ENCODE measurements around the gene GEMIN5. TPM values are rescaled to one million over a fixed set of nuclear protein-coding genes. Genes with fewer than 3 reads are reported as not detected.

The GEMIN5 gene
- total RNA-seq, 2 experiments from 2014 or later: 2.7 to 3.7 TPM

- DNase-seq (peak in 2 of 14 experiments; percentile 19 to 30), ATAC-seq (ENCODE audit: poor library complexity) (no peak)
- intact Hi-C loops (cut with DNase I, micrococcal nuclease): loop anchor here in 1 of 2 experiments (5.0 kb wide), 2 partner anchors 178 to 823 kb away; partner anchors contain the start of genes FAM114A2 and MFAP3
- peak overlapping the region; percentile 92 for H3K4me3 Mint-ChIP-seq
- no peak for TF ChIP-seq CTCF (IDR thresholded peaks at IDR 0.05)
- Histone ChIP-seq H3K9me3 (ENCODE audit: control insufficient read depth in 1 of 2, insufficient read depth in 1 of 2, low read length in 2 of 2) (no peaks in the 10 kb centered on the region), H3K36me3 (ENCODE audit: insufficient read depth, low read length) (peaks cover 24% of the 10 kb centered on the region), H3K4me3 (ENCODE audit: low read length) (peak overlapping the region; percentile 73), H3K27me3 (ENCODE audit: control insufficient read depth in 1 of 2, insufficient read depth in 2 of 2, low read length in 2 of 2) (no peaks in the 10 kb centered on the region), H3K27ac (ENCODE audit: low read depth in 1 of 2, low read length in 2 of 2) (peak overlapping the region; percentile 96 to 98), H3K4me1 (ENCODE audit: insufficient read depth, low read length) (peaks cover 34% of the 10 kb centered on the region)
- no peaks in the 10 kb centered on the region for H3K9me3 Mint-ChIP-seq
- ChIA-PET POLR2A (no interaction called here), CTCF (interaction anchor here (1.0 to 1.2 kb wide), 2 partner anchors 8 to 210 kb away, joined by 3 to 5 read pairs; no protein-coding TSS in a partner anchor)
- H3K27ac Mint-ChIP-seq: peak overlapping the region; percentile 98
- peaks cover 68% of the 10 kb centered on the region for H3K36me3 Mint-ChIP-seq (ENCODE audit: low read depth)
- peaks cover 67% of the 10 kb centered on the region for H3K4me1 Mint-ChIP-seq (ENCODE audit: low read depth)
- no peaks in the 10 kb centered on the region for H3K27me3 Mint-ChIP-seq
Measured at GRCh38 chr5:154860765-154861164, 77.2 kb downstream of the GEMIN5 start.

- peak overlapping the region; percentile 92 for H3K4me3 Mint-ChIP-seq
- CTCF ChIA-PET: interaction anchor here (1.0 to 1.2 kb wide), 2 partner anchors 9 to 210 kb away, joined by 3 to 5 read pairs; no protein-coding TSS in a partner anchor
- H3K9me3 Mint-ChIP-seq: no peaks in the 10 kb centered on the region
- ATAC-seq (ENCODE audit: poor library complexity) (no peak), DNase-seq (peak in 4 of 14 experiments; percentile 5 to 37 (median 30))
- peaks cover 18% of the 10 kb centered on the region for H3K36me3 ChIP-seq (ENCODE audit: insufficient read depth, low read length)
- H3K36me3 Mint-ChIP-seq (ENCODE audit: low read depth): peaks cover 62% of the 10 kb centered on the region
- H3K27ac ChIP-seq (ENCODE audit: low read depth in 1 of 2, low read length in 2 of 2): peak overlapping the region; percentile 96 to 98
- H3K27ac Mint-ChIP-seq: peak overlapping the region; percentile 98
- POLR2A ChIA-PET: no interaction called here
- peaks cover 60% of the 10 kb centered on the region for H3K4me1 Mint-ChIP-seq (ENCODE audit: low read depth)
- no peaks in the 10 kb centered on the region for H3K9me3 ChIP-seq (ENCODE audit: control insufficient read depth in 1 of 2, insufficient read depth in 1 of 2, low read length in 2 of 2)
- TF ChIP-seq CTCF (IDR thresholded peaks at IDR 0.05): no peak
- intact Hi-C loops (cut with DNase I, micrococcal nuclease): loop anchor here in 1 of 2 experiments (5.0 kb wide), 2 partner anchors 178 to 823 kb away; partner anchors contain the start of genes FAM114A2 and MFAP3
- H3K27me3 ChIP-seq (ENCODE audit: control insufficient read depth in 1 of 2, insufficient read depth in 2 of 2, low read length in 2 of 2): no peaks in the 10 kb centered on the region
- H3K4me1 ChIP-seq (ENCODE audit: insufficient read depth, low read length): peaks cover 34% of the 10 kb centered on the region
- peak overlapping the region; percentile 73 for H3K4me3 ChIP-seq (ENCODE audit: low read length)
- no peaks in the 10 kb centered on the region for H3K27me3 Mint-ChIP-seq
Measured at GRCh38 chr5:154860123-154860522, 77.9 kb downstream of the GEMIN5 start.

- Mint-ChIP-seq H3K27me3 (no peaks in the 10 kb centered on the region), H3K9me3 (no peaks in the 10 kb centered on the region), H3K36me3 (ENCODE audit: low read depth) (peaks cover 53% of the 10 kb centered on the region), H3K4me3 (peak overlapping the region; percentile 92), H3K27ac (peak overlapping the region; percentile 98), H3K4me1 (ENCODE audit: low read depth) (peaks cover 54% of the 10 kb centered on the region)
- Histone ChIP-seq H3K4me1 (ENCODE audit: insufficient read depth, low read length) (peaks cover 34% of the 10 kb centered on the region), H3K27me3 (ENCODE audit: control insufficient read depth in 1 of 2, insufficient read depth in 2 of 2, low read length in 2 of 2) (no peaks in the 10 kb centered on the region), H3K4me3 (ENCODE audit: low read length) (peak overlapping the region; percentile 73), H3K9me3 (ENCODE audit: control insufficient read depth in 1 of 2, insufficient read depth in 1 of 2, low read length in 2 of 2) (no peaks in the 10 kb centered on the region), H3K27ac (ENCODE audit: low read depth in 1 of 2, low read length in 2 of 2) (peak overlapping the region; percentile 96 to 98), H3K36me3 (ENCODE audit: insufficient read depth, low read length) (peaks cover 11% of the 10 kb centered on the region)
- DNase-seq: peak in 6 of 14 experiments; percentile 4 to 53 (median 30)
- TF ChIP-seq CTCF (IDR thresholded peaks at IDR 0.05): no peak
- ChIA-PET CTCF (no interaction called here), POLR2A (interaction anchor here (0.6 to 2.8 kb wide), 13 partner anchors 8 to 821 kb away, joined by 3 to 17 read pairs (median 6); partner anchors contain the start of genes FAM114A2, GEMIN5, LARP1 and MFAP3)
- intact Hi-C loops (cut with DNase I, micrococcal nuclease): loop anchor here (1.0 to 10.0 kb wide), 8 partner anchors 47 to 664 kb away; partner anchors contain the start of genes LARP1 (in 2 of the 2), SAP30L (in 2 of the 2), GALNT10 (in 1 of the 2) and MRPL22 (in 1 of the 2)
- ATAC-seq (ENCODE audit: poor library complexity): no peak
Measured at GRCh38 chr5:154858972-154859871, 78.8 kb downstream of the GEMIN5 start.

All from CD4-positive, alpha-beta T cell (primary cell).